Measurements from ENCODE around the gene LRRC74B. TPM values are rescaled to one million over a fixed set of nuclear protein-coding genes. Genes with fewer than 3 reads are reported as not detected.
A peak's percentile ranks its signal among the peaks of the same experiment; 100 is the strongest.

Gene LRRC74B
- total RNA-seq, 1 experiment from 2014 or later, result not detected

- no TSS peak for BruUV-seq (replicated peaks)
- POLR2A ChIA-PET (ENCODE audit: unreplicated experiment), result no interaction called here
- H3K27ac ChIP-seq, result no peak overlapping the region
These were observed 46.2 kb upstream of the LRRC74B start for GRCh38 chr22:20999350-21000206.

DNA sequence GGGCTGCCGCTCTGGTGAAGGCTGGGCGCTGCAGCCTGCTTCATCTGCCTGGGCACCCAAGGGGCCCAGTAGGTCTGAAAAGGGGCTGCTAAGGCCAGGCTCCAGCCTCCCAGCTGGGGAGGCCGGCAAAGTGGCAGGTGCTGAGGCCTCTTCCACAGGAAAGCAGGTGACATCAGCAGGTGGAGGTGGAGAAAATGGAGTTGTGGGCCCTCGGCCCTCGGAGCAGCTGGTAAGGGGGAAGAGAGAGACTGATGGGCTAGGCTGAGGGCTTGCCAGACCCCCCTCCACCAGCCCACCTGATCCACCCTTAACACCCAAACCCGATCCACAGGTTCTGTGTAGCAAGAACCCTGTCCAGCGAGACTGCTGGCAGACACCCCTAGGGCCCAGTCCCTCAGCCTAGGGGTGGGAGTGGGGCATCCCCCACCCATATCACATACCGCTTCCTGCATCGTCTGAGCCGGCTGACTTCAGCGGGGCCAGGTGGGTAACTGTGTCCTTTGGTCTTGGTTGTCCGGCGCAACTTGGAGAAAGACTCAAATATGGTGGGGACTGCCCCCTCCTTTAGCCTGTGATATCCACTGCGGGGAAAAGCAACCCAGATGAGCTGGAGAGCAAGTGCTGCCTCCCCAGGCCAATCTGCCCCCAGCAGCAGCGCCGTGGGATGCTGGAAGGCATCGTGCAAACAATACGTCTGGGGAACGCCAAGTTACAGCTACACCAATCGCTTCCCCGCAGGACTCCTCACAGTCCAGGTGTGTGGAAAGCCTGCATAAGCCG, 45.3 kb upstream of the LRRC74B start:
- no peaks in the 10 kb centered on the region for H4K20me1 ChIP-seq (ENCODE audit: insufficient read depth)
- no TSS peak for BruUV-seq (replicated peaks)
- H3K4me2 ChIP-seq, result peak overlapping the region; percentile 99
- H3K9me2 ChIP-seq (ENCODE audit: insufficient read depth), result no peaks in the 10 kb centered on the region
- H3F3A ChIP-seq (ENCODE audit: insufficient read depth, low read depth), result peaks cover 8% of the 10 kb centered on the region; the same call in 1 of the 2 replicates
- no peaks in the 10 kb centered on the region for H3K9me3 ChIP-seq (ENCODE audit: insufficient read depth, low read depth)
- ChIA-PET POLR2A (ENCODE audit: unreplicated experiment) (no interaction called here), CTCF (interaction anchor here (0.7 kb wide), 1 partner anchor 79 kb away, joined by 4 read pairs; no protein-coding TSS in a partner anchor)
- H3K27me3 ChIP-seq (ENCODE audit: insufficient read depth, low read depth), result no peaks in the 10 kb centered on the region
- no peaks in the 10 kb centered on the region for H3K36me3 ChIP-seq (ENCODE audit: low read depth)
- no peak overlapping the region for H2AFZ ChIP-seq
- TF ChIP-seq CTCF (conservative IDR thresholded peaks at IDR 0.05) (no peak), EZH2 (IDR thresholded peaks at IDR 0.05; ENCODE audit: low read depth) (no peak)
- no peak for DNase-seq
- H3K4me1 ChIP-seq (replicated peaks; ENCODE audit: insufficient read depth), result peaks cover 8% of the 10 kb centered on the region
- intact Hi-C loops (cut with micrococcal nuclease; ENCODE audit: unreplicated experiment), result loop anchor here (10.0 kb wide), 1 partner anchor 104 kb away; no protein-coding TSS in a partner anchor
- H3K79me2 ChIP-seq (ENCODE audit: low read depth), result peaks cover 27% of the 10 kb centered on the region
- peak overlapping the region; percentile 89 for H3K4me3 ChIP-seq
- H3K27ac ChIP-seq, result no peak overlapping the region

More at GRCh38 chr22:20999350-21000206, 46.2 kb upstream of the LRRC74B start:
- Histone ChIP-seq H3K27me3 (ENCODE audit: insufficient read depth, low read depth) (no peaks in the 10 kb centered on the region), H4K20me1 (ENCODE audit: insufficient read depth) (no peaks in the 10 kb centered on the region), H3K36me3 (ENCODE audit: low read depth) (no peaks in the 10 kb centered on the region), H3K9me2 (ENCODE audit: insufficient read depth) (no peaks in the 10 kb centered on the region), H3K4me1 (replicated peaks; ENCODE audit: insufficient read depth) (peaks cover 8% of the 10 kb centered on the region), H3K4me2 (no peak overlapping the region), H3K79me2 (ENCODE audit: low read depth) (peaks cover 27% of the 10 kb centered on the region), H2AFZ (no peak overlapping the region), H3F3A (ENCODE audit: insufficient read depth, low read depth) (peaks cover 8% of the 10 kb centered on the region; the same call in 1 of the 2 replicates), H3K4me3 (no peak overlapping the region), H3K9me3 (ENCODE audit: insufficient read depth, low read depth) (no peaks in the 10 kb centered on the region)
- intact Hi-C loops (cut with micrococcal nuclease; ENCODE audit: unreplicated experiment), result loop anchor here (10.0 kb wide), 1 partner anchor 105 kb away; no protein-coding TSS in a partner anchor
- CTCF ChIA-PET, result no interaction called here
- TF ChIP-seq CTCF (conservative IDR thresholded peaks at IDR 0.05), result no peak
- no peak for TF ChIP-seq EZH2 (IDR thresholded peaks at IDR 0.05; ENCODE audit: low read depth)
- DNase-seq, result no peak

DNA sequence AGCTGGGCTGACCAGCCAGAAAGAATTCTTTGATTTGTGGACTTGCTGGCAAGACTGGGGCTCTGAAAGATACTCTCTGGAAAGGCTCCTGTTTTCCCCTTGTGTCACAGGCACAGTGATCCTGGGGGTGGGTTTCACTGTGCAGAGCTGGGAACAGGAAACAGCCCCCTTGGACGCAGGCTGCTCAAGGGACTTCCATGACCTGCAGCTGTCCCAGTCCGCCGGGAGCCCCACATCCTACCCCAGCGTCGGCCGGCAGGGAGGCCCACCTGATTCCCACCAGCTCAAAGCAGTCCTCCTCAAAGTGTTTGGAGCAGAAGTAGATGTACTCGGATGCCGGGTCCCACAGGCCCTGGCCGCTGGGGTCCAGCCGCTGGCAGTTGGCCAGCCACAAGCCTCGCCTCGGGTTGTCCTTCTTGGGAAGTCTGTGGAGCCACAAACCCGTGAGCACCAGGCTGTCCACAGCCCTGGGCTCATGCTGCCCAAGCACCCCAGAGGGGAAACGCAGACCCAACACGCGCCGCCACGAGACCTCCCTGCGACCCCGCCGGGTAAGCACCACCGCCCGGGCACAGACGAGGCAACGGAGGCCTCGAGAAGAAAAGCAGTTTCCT, 44.7 kb upstream of the LRRC74B start:
- H4K20me1 ChIP-seq (ENCODE audit: insufficient read depth), result no peaks in the 10 kb centered on the region
- POLR2A ChIA-PET (ENCODE audit: unreplicated experiment), result no interaction called here

More for the DNA sequence above, 44.7 kb upstream of the LRRC74B start:
- CTCF ChIA-PET, result interaction anchor here (0.7 kb wide), 1 partner anchor 80 kb away, joined by 4 read pairs; no protein-coding TSS in a partner anchor
- peak overlapping the region; percentile 89 for H3K4me3 ChIP-seq
- peak overlapping the region; percentile 89 for H3K27ac ChIP-seq
- no peaks in the 10 kb centered on the region for H3K9me3 ChIP-seq (ENCODE audit: insufficient read depth, low read depth)
- peaks cover 27% of the 10 kb centered on the region for H3K79me2 ChIP-seq (ENCODE audit: low read depth)
- H3F3A ChIP-seq (ENCODE audit: insufficient read depth, low read depth), result peaks cover 8% of the 10 kb centered on the region; the same call in 1 of the 2 replicates
- no peaks in the 10 kb centered on the region for H3K27me3 ChIP-seq (ENCODE audit: insufficient read depth, low read depth)
- peak overlapping the region; percentile 99 for H3K4me2 ChIP-seq
- no TSS peak for BruUV-seq (replicated peaks)
- peak overlapping the region; percentile 85 for H2AFZ ChIP-seq
- DNase-seq, result no peak
- intact Hi-C loops (cut with micrococcal nuclease; ENCODE audit: unreplicated experiment), result loop anchor here (10.0 kb wide), 1 partner anchor 104 kb away; no protein-coding TSS in a partner anchor
- H3K9me2 ChIP-seq (ENCODE audit: insufficient read depth), result no peaks in the 10 kb centered on the region
- peaks cover 8% of the 10 kb centered on the region for H3K4me1 ChIP-seq (replicated peaks; ENCODE audit: insufficient read depth)
- TF ChIP-seq CTCF (conservative IDR thresholded peaks at IDR 0.05), result no peak
- no peak for TF ChIP-seq EZH2 (IDR thresholded peaks at IDR 0.05; ENCODE audit: low read depth)
- H3K36me3 ChIP-seq (ENCODE audit: low read depth), result no peaks in the 10 kb centered on the region

All from PC-9 (cell line).